A549 (cell line): ENCODE measurements around the gene PRSS36. TPM values are rescaled to one million over a fixed set of nuclear protein-coding genes. Genes with fewer than 3 reads are reported as not detected.

Experiments used
- ATAC-seq, 2 experiments: fragments of 200-7000 bp in 1 of 2; fragments of >200 bp in 1 of 2; cut with Nextera tagmentation in 1 of 2; cut with Tn5 transposase in 1 of 2; 3 replicates each; pipeline versions ENCODE4 v1.8.0 to v1.9.1; 2018 to 2020; ENCODE audit warnings: mild to moderate bottlenecking in 1 of 2, moderate library complexity in 1 of 2
- CTCF ChIA-PET: fragments of 300-600 bp; sonication (Branson Sonifier 250); formaldehyde crosslinking; extraction: SDS; loops from one replicate; lab custom pipeline; 2021; ENCODE audit warnings: antibody characterized with exemption, inconsistent platforms; lab: Yijun Ruan, JAX
- POLR2A ChIA-PET: fragments of 350-600 bp; formaldehyde crosslinking; extraction: SDS; loops from one replicate; lab custom pipeline; 2021; ENCODE audit warnings: antibody characterized with exemption, inconsistent platforms; lab: Yijun Ruan, JAX
- DNase-seq, 2 experiments: peaks; one replicate each; pipeline versions ENCODE4 v3.0.0 to v3.0.0-alpha.2; 2011 to 2016; ENCODE audit warnings: low read depth in 1 of 2, low spot score in 1 of 2
- FAIRE-seq: peaks from 2 replicates; lab custom pipeline; 2011; peaks lifted over from hg19 to GRCh38; lab: Jason Lieb, UNC
- H3K27ac ChIP-seq, 2 experiments: fragments of >200 bp; sonication (Bioruptor Twin); formaldehyde crosslinking; 3 replicates each; pipeline ENCODE4 v1.5.1; 2016 to 2017
- H3K4me1 ChIP-seq: fragments of >200 bp; sonication (Bioruptor Twin); formaldehyde crosslinking; 3 replicates; pipeline ENCODE4 v1.6.1; 2016
- H3K4me2 ChIP-seq: fragments of >200 bp; sonication (Bioruptor Twin); formaldehyde crosslinking; 3 replicates; pipeline ENCODE4 v1.6.1; 2016
- H3K4me3 ChIP-seq: fragments of >200 bp; sonication (Bioruptor Twin); formaldehyde crosslinking; 3 replicates; pipeline ENCODE4 v1.5.1; 2016
- H3K9me3 ChIP-seq: fragments of >200 bp; sonication (Bioruptor Twin); formaldehyde crosslinking; 3 replicates; pipeline ENCODE4 v1.6.1; 2016
- CBX8 ChIP-seq: fragments of 200-600 bp; sonication (generic); IDR thresholded peaks from 2 replicates; pipeline ENCODE4 v1.6.1; 2016
- CEBPB ChIP-seq, 2 experiments: fragments of >200 bp in 1 of 2; sonication (Bioruptor Twin) in 1 of 2; formaldehyde crosslinking in 1 of 2; IDR thresholded peaks; 2 replicates each; pipeline ENCODE4 v1.6.1; 2012 to 2016
- CHD2 ChIP-seq: fragments of 150-350 bp; IDR thresholded peaks from 2 replicates; pipeline ENCODE4 v1.6.1; 2014; ENCODE audit warnings: low read length; ENCODE audit not compliant: partially characterized antibody
- FOSB ChIP-seq: fragments of 250-450 bp; sonication (Bioruptor Pico); IDR thresholded peaks from 2 replicates; pipeline ENCODE4 v1.5.0; 2020; ENCODE audit warnings: mild to moderate bottlenecking, moderate library complexity
- FOXS1 ChIP-seq: fragments of 250-450 bp; sonication (Bioruptor Pico); IDR thresholded peaks from 2 replicates; pipeline ENCODE4 v1.5.0; 2020; ENCODE audit warnings: mild to moderate bottlenecking, moderate library complexity
- HOXA7 ChIP-seq: fragments of 250-450 bp; sonication (Bioruptor Pico); IDR thresholded peaks from 2 replicates; pipeline ENCODE4 v1.5.0; 2020; ENCODE audit warnings: mild to moderate bottlenecking, moderate library complexity
- MAZ ChIP-seq: fragments of 150-350 bp; IDR thresholded peaks from 2 replicates; pipeline ENCODE4 v1.6.1; 2014; ENCODE audit warnings: antibody characterized with exemption, low read depth, low read length, borderline replicate concordance
- MYC ChIP-seq: IDR thresholded peaks from 2 replicates; pipeline ENCODE4 v1.6.1; 2012; ENCODE audit warnings: mild to moderate bottlenecking, inconsistent platforms, low read length, improper control_type of control experiment, borderline replicate concordance
- NFE2L2 ChIP-seq: fragments of 150-350 bp; conservative IDR thresholded peaks from 2 replicates; pipeline ENCODE4 v1.6.1; 2014; ENCODE audit warnings: low read length
- NPAS2 ChIP-seq: fragments of 250-450 bp; sonication (Bioruptor Pico); IDR thresholded peaks from 2 replicates; pipeline ENCODE4 v1.8.0; 2022; ENCODE audit warnings: mild to moderate bottlenecking, moderate library complexity, borderline replicate concordance
- NR3C1 ChIP-seq: fragments of >200 bp; sonication (Bioruptor Twin); formaldehyde crosslinking; IDR thresholded peaks from 3 replicates; pipeline ENCODE4 v1.6.1; 2017
- POLR2AphosphoS2 ChIP-seq: conservative IDR thresholded peaks from 2 replicates; pipeline ENCODE4 v1.6.1; 2012; ENCODE audit warnings: low read length, improper control_type of control experiment, inconsistent platforms
- RAD21 ChIP-seq, 2 experiments: fragments of >200 bp in 1 of 2; sonication (Bioruptor Twin) in 1 of 2; formaldehyde crosslinking in 1 of 2; IDR thresholded peaks in 1 of 2; conservative IDR thresholded peaks in 1 of 2; 2 replicates in 1 of 2; 3 replicates in 1 of 2; pipeline ENCODE4 v1.6.1; 2012 to 2018; ENCODE audit warnings: inconsistent platforms in 1 of 2
- WGBS: methylation state at CpG from one replicate; pipeline ENCODE4 v1.1.6; 2017; ENCODE audit errors: missing lambda C conversion rate; 5-methylcytosine and 5-hydroxymethylcytosine counted together
- polyA plus RNA-seq, 4 experiments: library from polyadenylated mRNA; depleted of rRNA in 3 of 4; stranded (reverse); fragments of >200 nt; fragmentation: RNase III in 1 of 4; extraction: RNeasy Plus Mini Kit Qiagen cat#74134 plus additional on column Dnase treatment in 1 of 4; gene quantifications; 2 replicates in 3 of 4; 3 replicates in 1 of 4; pipeline ENCODE4 v1.2.3, GENCODE V29; 2011 to 2017
- TF ChIP-seq, protein P1 (sequence below): fragments of 250-450 bp; sonication (Bioruptor Pico); IDR thresholded peaks from 2 replicates; pipeline ENCODE4 v1.5.0; 2021; ENCODE audit warnings: mild to moderate bottlenecking, moderate library complexity, borderline replicate concordance
- TF ChIP-seq, protein P2 (sequence below): IDR thresholded peaks from 2 replicates; pipeline ENCODE4 v1.6.1; 2012
- TF ChIP-seq, protein P3 (sequence below): fragments of >200 bp; sonication (Bioruptor Twin); formaldehyde crosslinking; IDR thresholded peaks from 2 replicates; pipeline ENCODE4 v1.6.1; 2016

PRSS36 gene
- polyA plus RNA-seq, 2 of the 4 experiments (the other 2 are of a cell fraction): 0.41 to 0.75 TPM

DNA sequence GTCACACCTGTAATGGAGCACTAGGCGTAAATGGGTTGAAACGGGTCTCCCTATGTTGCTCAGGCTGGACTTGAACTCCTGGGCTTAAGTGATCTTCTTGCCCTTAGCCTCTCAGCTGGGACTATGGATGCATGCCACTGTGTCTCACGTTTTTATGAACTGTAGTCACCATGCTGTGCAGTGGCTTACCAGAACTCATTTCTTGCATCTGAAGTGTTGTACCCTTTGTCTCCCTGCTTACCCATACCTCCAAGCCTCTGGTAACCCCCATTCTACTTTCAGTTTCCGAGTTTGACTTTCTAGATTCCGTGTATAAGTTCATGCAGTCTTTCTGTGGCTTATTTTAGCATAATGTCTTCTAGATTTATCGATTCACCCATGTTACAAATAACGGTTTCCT is 45.0 kb upstream of the PRSS36 start:
- CTCF ChIA-PET: interaction anchor here (1.1 to 1.4 kb wide), 2 partner anchors 51 to 209 kb away, joined by 3 read pairs; no protein-coding TSS in a partner anchor

DNA sequence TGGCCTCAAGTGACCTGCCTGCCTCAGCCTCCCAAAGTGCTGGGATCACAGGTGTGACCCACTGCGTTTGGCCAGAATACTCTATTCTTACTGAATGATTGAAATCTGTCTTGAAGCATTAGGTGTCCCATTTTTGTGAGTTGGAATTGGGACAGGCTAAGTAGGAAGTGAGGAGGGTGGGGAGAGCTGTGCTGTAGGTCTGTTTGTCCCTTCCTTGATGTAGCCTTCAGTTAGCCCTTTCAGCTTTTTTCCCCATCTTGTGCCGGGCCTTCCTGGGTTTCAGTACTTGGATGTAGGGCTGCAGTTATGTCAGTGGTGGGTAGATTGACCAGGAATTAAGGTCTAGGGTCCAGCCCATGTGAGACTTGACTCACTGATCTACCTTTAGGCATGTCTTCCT is 44.0 kb upstream of the PRSS36 start:
- ChIA-PET CTCF (no interaction called here), POLR2A (interaction anchor here (0.5 to 1.7 kb wide), 3 partner anchors 10 to 119 kb away, joined by 3 to 6 read pairs (median 5); partner anchors contain the start of gene FUS)
- ATAC-seq (no peak; a peak in 2 of 6 replicates), DNase-seq (no peak), FAIRE-seq (no peak)
- TF ChIP-seq, protein P1, sequence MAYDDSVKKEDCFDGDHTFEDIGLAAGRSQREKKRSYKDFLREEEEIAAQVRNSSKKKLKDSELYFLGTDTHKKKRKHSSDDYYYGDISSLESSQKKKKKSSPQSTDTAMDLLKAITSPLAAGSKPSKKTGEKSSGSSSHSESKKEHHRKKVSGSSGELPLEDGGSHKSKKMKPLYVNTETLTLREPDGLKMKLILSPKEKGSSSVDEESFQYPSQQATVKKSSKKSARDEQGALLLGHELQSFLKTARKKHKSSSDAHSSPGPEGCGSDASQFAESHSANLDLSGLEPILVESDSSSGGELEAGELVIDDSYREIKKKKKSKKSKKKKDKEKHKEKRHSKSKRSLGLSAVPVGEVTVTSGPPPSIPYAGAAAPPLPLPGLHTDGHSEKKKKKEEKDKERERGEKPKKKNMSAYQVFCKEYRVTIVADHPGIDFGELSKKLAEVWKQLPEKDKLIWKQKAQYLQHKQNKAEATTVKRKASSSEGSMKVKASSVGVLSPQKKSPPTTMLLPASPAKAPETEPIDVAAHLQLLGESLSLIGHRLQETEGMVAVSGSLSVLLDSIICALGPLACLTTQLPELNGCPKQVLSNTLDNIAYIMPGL (CRISPR knock-in tag): no peak
- TF ChIP-seq FOSB (CRISPR knock-in tag) (no peak), CHD2 (no peak), FOXS1 (CRISPR knock-in tag) (no peak)
- TF ChIP-seq, protein P2, sequence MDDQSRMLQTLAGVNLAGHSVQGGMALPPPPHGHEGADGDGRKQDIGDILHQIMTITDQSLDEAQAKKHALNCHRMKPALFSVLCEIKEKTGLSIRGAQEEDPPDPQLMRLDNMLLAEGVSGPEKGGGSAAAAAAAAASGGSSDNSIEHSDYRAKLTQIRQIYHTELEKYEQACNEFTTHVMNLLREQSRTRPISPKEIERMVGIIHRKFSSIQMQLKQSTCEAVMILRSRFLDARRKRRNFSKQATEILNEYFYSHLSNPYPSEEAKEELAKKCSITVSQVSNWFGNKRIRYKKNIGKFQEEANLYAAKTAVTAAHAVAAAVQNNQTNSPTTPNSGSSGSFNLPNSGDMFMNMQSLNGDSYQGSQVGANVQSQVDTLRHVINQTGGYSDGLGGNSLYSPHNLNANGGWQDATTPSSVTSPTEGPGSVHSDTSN: no peak
- TF ChIP-seq, protein P3, sequence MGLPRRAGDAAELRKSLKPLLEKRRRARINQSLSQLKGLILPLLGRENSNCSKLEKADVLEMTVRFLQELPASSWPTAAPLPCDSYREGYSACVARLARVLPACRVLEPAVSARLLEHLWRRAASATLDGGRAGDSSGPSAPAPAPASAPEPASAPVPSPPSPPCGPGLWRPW: no peak
- Histone ChIP-seq H3K27ac (no peak overlapping the region), H3K9me3 (no peaks in the 10 kb centered on the region), H3K4me2 (no peak overlapping the region), H3K4me3 (no peak overlapping the region), H3K4me1 (no peaks in the 10 kb centered on the region)
- 88% methylated on average over 2 of the region's 2 CpGs for WGBS

More for the DNA sequence above, 45.0 kb upstream of the PRSS36 start:
- Histone ChIP-seq H3K4me2 (no peak overlapping the region), H3K4me1 (no peaks in the 10 kb centered on the region), H3K27ac (no peak overlapping the region), H3K4me3 (no peak overlapping the region), H3K9me3 (no peaks in the 10 kb centered on the region)
- POLR2A ChIA-PET: interaction anchor here (1.4 kb wide), 1 partner anchor 15 kb away, joined by 3 read pairs; the partner anchor contains the start of gene FUS
- ATAC-seq: no peak
- DNase-seq: no peak
- FAIRE-seq: no peak
- WGBS: 88% methylated on average over 7 of the region's 7 CpGs
- TF ChIP-seq, protein P3: no peak
- TF ChIP-seq POLR2AphosphoS2: peak; percentile 87; the same call in 1 of the 2 replicates

DNA sequence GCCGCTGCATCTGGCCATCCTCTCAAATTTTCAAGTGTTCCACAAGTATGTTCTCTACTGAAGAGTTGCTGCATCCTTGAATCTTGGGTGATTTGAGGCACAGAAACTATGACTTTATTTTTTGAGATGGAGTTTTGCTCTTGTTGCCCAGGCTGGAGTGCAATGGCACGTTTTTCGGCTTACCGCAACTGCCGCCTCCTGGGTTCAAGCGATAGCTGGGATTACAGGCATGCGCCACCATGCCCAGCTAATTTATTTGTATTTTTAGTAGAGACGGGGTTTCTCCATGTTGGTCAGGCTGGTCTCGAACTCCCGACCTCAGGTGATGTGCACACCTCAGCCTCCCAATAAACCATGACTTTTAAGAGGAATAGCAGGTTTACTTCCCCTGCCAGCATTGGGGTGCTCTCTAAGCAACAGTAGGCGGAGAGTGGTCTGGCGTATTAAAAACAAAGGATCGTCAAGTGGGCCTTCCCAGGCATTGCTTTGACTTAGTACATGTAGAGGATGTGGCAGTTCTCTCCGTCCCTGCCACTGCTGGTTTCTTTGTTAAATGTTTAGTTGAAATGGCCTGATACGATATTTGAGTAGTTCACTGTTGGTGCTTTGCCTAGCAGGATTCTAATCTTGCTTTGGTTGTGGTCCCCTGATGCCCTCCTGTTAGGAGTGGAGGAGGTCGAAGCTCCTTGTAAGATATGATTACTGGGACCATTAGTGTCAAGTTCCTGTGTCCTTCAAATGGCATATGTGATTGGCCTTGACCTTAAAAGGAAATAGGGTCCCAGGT is 43.2 kb upstream of the PRSS36 start:
- ATAC-seq (no peak), DNase-seq (no peak), FAIRE-seq (no peak)
- H3K4me1 ChIP-seq: no peaks in the 10 kb centered on the region
- H3K9me3 ChIP-seq: no peaks in the 10 kb centered on the region
- WGBS: 95% methylated on average over 16 of the region's 16 CpGs
- H3K4me2 ChIP-seq: no peak overlapping the region
- ChIA-PET CTCF (no interaction called here), POLR2A (interaction anchor here (0.7 to 1.7 kb wide), 3 partner anchors 10 to 70 kb away, joined by 3 to 6 read pairs (median 5); partner anchors contain the start of gene FUS)
- TF ChIP-seq MAZ: no peak
- peak; percentile 70; the same call in 1 of the 2 replicates for TF ChIP-seq POLR2AphosphoS2
- no peak overlapping the region for H3K4me3 ChIP-seq
- H3K27ac ChIP-seq: no peak overlapping the region

DNA sequence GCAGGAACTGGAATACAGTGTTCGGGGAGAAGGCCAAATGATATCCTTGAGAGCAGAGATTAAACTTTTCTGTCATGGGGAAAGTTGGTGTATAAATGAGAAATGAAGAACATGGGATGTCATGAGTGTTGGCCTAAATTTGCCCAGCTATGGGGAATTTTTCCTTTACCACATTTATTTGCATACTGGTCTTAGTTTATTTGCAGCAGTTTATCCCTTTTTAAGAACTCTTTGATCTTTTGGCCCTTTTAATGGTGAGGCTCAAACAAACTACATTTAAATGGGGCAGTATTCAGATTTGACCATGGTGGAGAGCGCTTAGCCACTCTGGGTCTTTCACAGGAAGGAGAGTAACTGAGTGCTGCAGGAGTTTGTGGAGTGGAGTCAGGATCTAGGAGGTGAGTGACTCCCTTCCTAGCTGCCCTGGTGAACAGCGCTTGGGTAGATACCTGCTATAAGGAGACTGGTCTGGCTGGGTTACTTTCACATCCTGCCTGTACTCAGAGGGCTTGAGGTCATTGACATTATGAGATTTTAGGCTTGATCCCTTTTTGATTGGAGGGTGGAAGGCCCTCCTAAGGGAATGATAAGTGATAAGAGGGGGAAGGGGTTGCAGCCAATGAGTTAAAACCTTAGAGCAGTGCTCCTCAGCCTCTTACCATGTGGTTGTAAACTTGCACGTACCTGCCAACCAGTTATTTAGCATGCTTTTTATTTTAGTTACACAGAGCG is 42.0 kb upstream of the PRSS36 start:
- FAIRE-seq (no peak), DNase-seq (no peak), ATAC-seq (peak in 1 of 2 experiments; percentile 12; a peak in 3 of 6 replicates)
- H3K4me2 ChIP-seq: no peak overlapping the region
- 91% methylated on average over 5 of the region's 5 CpGs for WGBS
- ChIA-PET POLR2A (no interaction called here), CTCF (interaction anchor here (1.3 to 1.8 kb wide), 2 partner anchors 142 to 207 kb away, joined by 3 to 4 read pairs; partner anchors contain the start of gene HSD3B7)
- no peak overlapping the region for H3K4me3 ChIP-seq
- H3K27ac ChIP-seq: no peak overlapping the region
- TF ChIP-seq NFE2L2 (no peak), NPAS2 (CRISPR knock-in tag) (no peak), MYC (no peak), CBX8 (no peak), CHD2 (no peak), NR3C1 (no peak), RAD21 (conservative IDR thresholded peaks at IDR 0.05 in 1 of 2, IDR thresholded peaks at IDR 0.05 in 1 of 2) (no peak), HOXA7 (CRISPR knock-in tag) (0 out of 2 replicates have a peak, but pooled peaks have one; percentile 52), POLR2AphosphoS2 (0 out of 2 replicates have a peak, but pooled peaks have one; percentile 61), CEBPB (IDR thresholded peaks at IDR 0.05) (no peak)
- TF ChIP-seq, protein P1 (CRISPR knock-in tag): no peak
- H3K4me1 ChIP-seq: no peaks in the 10 kb centered on the region
- H3K9me3 ChIP-seq: no peaks in the 10 kb centered on the region
